Heart left ventricle (tissue), 16 donors: Measurements from ENCODE around the gene ATRN. TPM values are rescaled to one million over a fixed set of nuclear protein-coding genes. Genes with fewer than 3 reads are reported as not detected.
"Not testable (repeated sequence)": the region's sequence is repeated elsewhere in the genome, so short reads cannot be mapped to it uniquely, and the experiment has no call there.

Experiments
- ATAC-seq, 4 donors: fragments of 200-7000 bp; cut with Tn5 transposase; one replicate each; pipeline ENCODE4 v1.9.1; 2020 to 2022; ENCODE audit warnings: moderate library complexity in 4 of 4, mild to moderate bottlenecking in 3 of 4, moderate number of reproducible peaks in 1 of 4
- DNase-seq, 5 donors: peaks; one replicate each; pipeline ENCODE4 v3.0.0-alpha.2; 2020
- H3K27ac ChIP-seq, 12 donors: fragments of 200-600 bp; sonication (generic) in 4 of 12; one replicate each; pipeline versions ENCODE4 v1.5.0 to v1.8.0; 2016 to 2022; ENCODE audit warnings: mild to moderate bottlenecking in 2 of 12
- H3K27me3 ChIP-seq, 9 donors: fragments of 200-600 bp; sonication (generic) in 2 of 9; one replicate each; pipeline versions ENCODE4 v1.5.1 to v1.8.0; 2016 to 2022; ENCODE audit warnings: mild to moderate bottlenecking in 3 of 9
- H3K36me3 ChIP-seq, 9 donors: fragments of 200-600 bp; sonication (generic) in 2 of 9; one replicate each; pipeline versions ENCODE4 v1.5.0 to v1.8.0; 2018 to 2022; ENCODE audit warnings: mild to moderate bottlenecking in 2 of 9
- H3K4me1 ChIP-seq, 12 donors: fragments of 200-600 bp; sonication (generic) in 4 of 12; one replicate each; pipeline versions ENCODE4 v1.5.0 to v1.8.0; 2016 to 2022; ENCODE audit warnings: mild to moderate bottlenecking in 3 of 12
- H3K4me3 ChIP-seq, 12 donors: fragments of 200-600 bp; sonication (generic) in 4 of 12; one replicate each; pipeline versions ENCODE4 v1.5.0 to v1.8.0; 2017 to 2022; ENCODE audit warnings: mild to moderate bottlenecking in 9 of 12, moderate library complexity in 4 of 12
- H3K9me3 ChIP-seq, 12 donors: fragments of 200-600 bp; sonication (generic) in 4 of 12; one replicate each; pipeline versions ENCODE4 v1.5.0 to v1.8.0; 2016 to 2022; ENCODE audit warnings: mild to moderate bottlenecking in 1 of 12
- CTCF ChIP-seq, 12 donors: fragments of 200-600 bp; sonication (generic) in 4 of 12; IDR thresholded peaks; one replicate each; pipeline versions ENCODE4 v1.5.0 to v1.8.0; 2018 to 2022; ENCODE audit warnings: antibody characterized with exemption in 12 of 12, mild to moderate bottlenecking in 5 of 12
- POLR2A ChIP-seq, 2 donors: fragments of 450-650 bp; IDR thresholded peaks; one replicate each; pipeline ENCODE4 v1.6.1; 2017; ENCODE audit warnings: antibody characterized with exemption in 2 of 2, mild to moderate bottlenecking in 2 of 2, moderate library complexity in 2 of 2
- WGBS, 4 donors: extraction: QIAGEN DNeasy Blood & Tissue Kit in 2 of 4; methylation state at CpG; one replicate each; pipeline versions ENCODE4 v1.1.5 to v1.1.7; 2013 to 2018; 5-methylcytosine and 5-hydroxymethylcytosine counted together
- intact Hi-C, 10 donors: fragments of 100-400 bp; cut with DNase I; formaldehyde crosslinking; loops; one replicate each; pipeline versions ENCODE4 v1.11.1 to v1.14.2; 2022
- polyA plus RNA-seq, 2 donors: library from polyadenylated mRNA; stranded (reverse); fragments of 200-250 nt; gene quantifications; one replicate each; pipeline ENCODE4 v1.2.3, GENCODE V29; 2013
- total RNA-seq, 9 donors: library from RNA; depleted of rRNA in 2 of 9; stranded (reverse); fragments of >200 nt in 2 of 9; fragmentation: NEBNext Ultra II Directional in 3 of 9; extraction: Animal tissue kit (Norgen Biotek cat#: 25700) in 3 of 9; gene quantifications; one replicate each; pipeline versions ENCODE4 v1.1.0 to v1.2.4, GENCODE V29; 2016 to 2023
- donor health status: ischemic (EF 13 %, LVEDD 7.1; RV severe dilation, severe dysfunction).
- donor health status: healthy with polysubstance abuse.
- donor health status: DM: no; HTN: yes; CAD: no.
- donor health status: DM: no; HTN: no; CAD: no.
- donor health status: ischemic (EF 25% LVEDD 6.9; RV normal size, moderate dysfunction).
- donor health status: ischemic (EF 25% LVEDD 5.7; RV mildly dilated, moderate dysfunction).
- donor health status: healthy.
- donor health status: DM: yes; HTN: yes; CAD: no.
- donor health status: ischemic (EF 35%, LVEDD 5.7; RV mildly dilated, moderate dysfunction).
- donor health status: nonischemic (EF 11% LVEDD 7.7; RV severe dilation, severe dysfunction).
- donor health status: DM: yes; HTN: yes; CAD: no.
- donor health status: PGD.
- donor health status: ischemic (EF 29% LVEDD 5.4; RV normal size, mild dysfunction).
- donor health status: nonischemic (EF 23%, LVEDD 6.1; RV moderate dilation, normal function).

ATRN gene
- total and polyA plus RNA-seq, 11 donors = 4.8 to 44.7 (median 32.6) TPM

- no peaks in the 10 kb centered on the region for H3K27me3 ChIP-seq
- ATAC-seq = no peak
- 76 to 94% (median 86%) methylated on average over 3 of the region's 3 CpGs for WGBS, 4 donors
- peaks cover 0 to 8% (median 0%) of the 10 kb centered on the region in 12 donors for H3K4me1 ChIP-seq
- intact Hi-C loops = no loop called here
- H3K27ac ChIP-seq = no peak overlapping the region
- H3K9me3 ChIP-seq = no peaks in the 10 kb centered on the region
- no peak for TF ChIP-seq CTCF (IDR thresholded peaks at IDR 0.05)
- no peak for TF ChIP-seq POLR2A (IDR thresholded peaks at IDR 0.05)
- no peak overlapping the region for H3K4me3 ChIP-seq
- H3K36me3 ChIP-seq = no peaks in the 10 kb centered on the region
- no peak for DNase-seq
Observed at GRCh38 chr20:3514012-3514642, 43.3 kb downstream of the ATRN start.

- no peak for TF ChIP-seq CTCF (IDR thresholded peaks at IDR 0.05)
- intact Hi-C loops = no loop called here
- WGBS, 4 donors = 91 to 97% (median 92%) methylated on average over 3 of the region's 3 CpGs
- DNase-seq (no peak), ATAC-seq (no peak)
- Histone ChIP-seq H3K9me3 (no peaks in the 10 kb centered on the region), H3K4me3 (no peak overlapping the region), H3K4me1 (peaks cover 0 to 1% (median 0%) of the 10 kb centered on the region in 12 donors), H3K36me3 (no peaks in the 10 kb centered on the region), H3K27ac (no peak overlapping the region), H3K27me3 (no peaks in the 10 kb centered on the region)
Observed at GRCh38 chr20:3515379-3516170, 44.8 kb downstream of the ATRN start.

- Histone ChIP-seq H3K4me3 (no peak overlapping the region), H3K27ac (no peak overlapping the region), H3K9me3 (peaks cover 0 to 12% (median 0%) of the 10 kb centered on the region in 12 donors), H3K4me1 (no peaks in the 10 kb centered on the region), H3K27me3 (no peaks in the 10 kb centered on the region), H3K36me3 (no peaks in the 10 kb centered on the region)
- intact Hi-C loops = no loop called here
- 97 to 100% (median 98%) methylated on average over 5 of the region's 5 CpGs for WGBS, 4 donors
- TF ChIP-seq CTCF (IDR thresholded peaks at IDR 0.05) = no peak
- no peak for TF ChIP-seq POLR2A (IDR thresholded peaks at IDR 0.05)
- DNase-seq = no peak
- ATAC-seq = no peak
Observed at GRCh38 chr20:3521852-3522740, 51.3 kb downstream of the ATRN start.

- H3K36me3 ChIP-seq, H3K4me3 ChIP-seq, intact Hi-C loops, H3K27ac ChIP-seq, ATAC-seq, H3K27me3 ChIP-seq, H3K4me1 ChIP-seq, DNase-seq: not testable (repeated sequence)
- WGBS, 4 donors = 95 to 98% (median 96%) methylated on average over 5 of the region's 5 CpGs
- peaks cover 0 to 12% (median 0%) of the 10 kb centered on the region in 12 donors for H3K9me3 ChIP-seq
Observed at GRCh38 chr20:3524696-3525095, 53.9 kb downstream of the ATRN start.
